B cell (primary cell): Measurements from ENCODE around the gene MRPL34. TPM values are rescaled to one million over a fixed set of nuclear protein-coding genes. Genes with fewer than 3 reads are reported as not detected.

Experiments
- ATAC-seq: fragments of 200-7000 bp; cut with Tn5 transposase; one replicate; pipeline ENCODE4 v1.10.0; 2021; ENCODE audit warnings: low read depth, mild to moderate bottlenecking, moderate number of reproducible peaks, moderate library complexity
- CTCF ChIA-PET: fragments of 350-600 bp; sonication (Branson Sonifier 250); formaldehyde crosslinking; loops from one replicate; lab custom pipeline; 2021; ENCODE audit warnings: antibody characterized with exemption, inconsistent platforms; lab: Charles Lee
- POLR2A ChIA-PET: fragments of 350-600 bp; sonication (Branson Sonifier 250); formaldehyde crosslinking; loops from one replicate; lab custom pipeline; 2021; ENCODE audit warnings: antibody characterized with exemption; lab: Charles Lee
- DNase-seq: peaks from one replicate; pipeline ENCODE4 v3.0.0; 2013
- H2AFZ ChIP-seq: 2 replicates; pipeline ENCODE4 v1.6.1; 2012; ENCODE audit warnings: mild to moderate bottlenecking, low read depth, low read length; ENCODE audit not compliant: insufficient read depth, poor library complexity, severe bottlenecking
- H3K27ac ChIP-seq, 2 donors: 1 replicate in 1 of 2; 2 replicates in 1 of 2; pipeline ENCODE4 v1.5.1; 2012 to 2013; ENCODE audit warnings: low read length in 2 of 2, mild to moderate bottlenecking in 2 of 2, moderate library complexity in 1 of 2
- H3K27me3 ChIP-seq, 4 experiments: fragments of 200-600 bp in 1 of 4; sonication (generic) in 1 of 4; replicated peaks in 1 of 4; 1 replicate in 2 of 4; 2 replicates in 2 of 4; pipeline versions ENCODE4 v1.6.1 to v1.7.0; 2013 to 2016; ENCODE audit warnings: low read length in 3 of 4, mild to moderate bottlenecking in 2 of 4, mixed read lengths in 1 of 4, moderate library complexity in 1 of 4; ENCODE audit not compliant: insufficient read depth in 4 of 4, control insufficient read depth in 3 of 4; ENCODE audit errors: control extremely low read depth in 1 of 4
- H3K36me3 ChIP-seq, 2 experiments: replicated peaks in 1 of 2; 1 replicate in 1 of 2; 2 replicates in 1 of 2; pipeline versions ENCODE4 v1.6.1 to v1.7.1; 2013; ENCODE audit warnings: low read length in 1 of 2; ENCODE audit not compliant: insufficient read depth in 2 of 2, control insufficient read depth in 1 of 2; ENCODE audit errors: control extremely low read depth in 1 of 2, extremely low read depth in 1 of 2
- H3K4me1 ChIP-seq, 2 donors: fragments of 200-600 bp in 1 of 2; sonication (generic) in 1 of 2; 1 replicate in 1 of 2; 2 replicates in 1 of 2; pipeline versions ENCODE4 v1.5.1 to v1.6.1; 2013 to 2017; ENCODE audit warnings: low read length in 2 of 2; ENCODE audit not compliant: control insufficient read depth in 2 of 2, insufficient read depth in 2 of 2
- H3K4me2 ChIP-seq: replicated peaks from 2 replicates; pipeline ENCODE3; 2012; ENCODE audit warnings: mild to moderate bottlenecking, low read depth, low read length; ENCODE audit not compliant: poor library complexity, severe bottlenecking
- H3K4me3 ChIP-seq, 5 experiments: fragments of 200-600 bp in 1 of 5; sonication (generic) in 1 of 5; 1 replicate in 3 of 5; 2 replicates in 2 of 5; pipeline versions ENCODE4 v1.5.1 to v1.7.0; 2011 to 2016; ENCODE audit warnings: low read length in 4 of 5, mild to moderate bottlenecking in 4 of 5, low read depth in 2 of 5, control low read depth in 1 of 5, moderate library complexity in 1 of 5; ENCODE audit not compliant: insufficient read depth in 1 of 5; ENCODE audit errors: control extremely low read depth in 1 of 5, extremely low read depth in 1 of 5
- H3K79me2 ChIP-seq: fragments of 200-600 bp; sonication (generic); one replicate; pipeline ENCODE4 v1.6.0; 2016; ENCODE audit warnings: low read length; ENCODE audit not compliant: control insufficient read depth, insufficient read depth
- H3K9ac ChIP-seq: fragments of 200-600 bp; sonication (generic); 2 replicates; pipeline ENCODE4 v1.6.1; 2017; ENCODE audit warnings: mild to moderate bottlenecking, low read length, moderate library complexity
- H3K9me3 ChIP-seq, 3 donors: one replicate each; pipeline versions ENCODE4 v1.6.1 to v1.7.1; 2013; ENCODE audit warnings: low read length in 2 of 3; ENCODE audit not compliant: control insufficient read depth in 2 of 3, insufficient read depth in 1 of 3; ENCODE audit errors: control extremely low read depth in 1 of 3
- H4K20me1 ChIP-seq: 2 replicates; pipeline ENCODE4 v1.6.0; 2012; ENCODE audit warnings: mild to moderate bottlenecking, low read length; ENCODE audit not compliant: insufficient read depth, control insufficient read depth, poor library complexity, severe bottlenecking
- H3K27ac Mint-ChIP-seq: one replicate; pipeline ENCODE4 v1.8.0; 2021; ENCODE audit warnings: mixed read lengths
- H3K27me3 Mint-ChIP-seq: one replicate; pipeline ENCODE4 v1.8.0; 2021; ENCODE audit warnings: mixed read lengths
- H3K4me1 Mint-ChIP-seq: one replicate; pipeline ENCODE4 v1.8.0; 2021; ENCODE audit warnings: mixed read lengths
- H3K4me3 Mint-ChIP-seq: one replicate; pipeline ENCODE4 v1.8.0; 2021; ENCODE audit warnings: mixed read lengths
- H3K9me3 Mint-ChIP-seq: one replicate; pipeline ENCODE4 v1.8.0; 2022; ENCODE audit warnings: mixed read lengths; ENCODE audit not compliant: insufficient read depth
- CTCF ChIP-seq: fragments of 200-600 bp; IDR thresholded peaks from one replicate; pipeline ENCODE4 v1.8.0; 2022; ENCODE audit warnings: antibody characterized with exemption, mild to moderate bottlenecking
- EZH2 ChIP-seq: IDR thresholded peaks from 2 replicates; pipeline ENCODE4 v1.6.1; 2012; ENCODE audit warnings: borderline replicate concordance, low read depth, mild to moderate bottlenecking, moderate library complexity, low read length; ENCODE audit not compliant: insufficient read depth, poor library complexity, severe bottlenecking
- WGBS: methylation state at CpG from one replicate; pipeline ENCODE4 v1.1.5; 2013; ENCODE audit warnings: missing lambda C conversion rate; ENCODE audit not compliant: insufficient coverage; 5-methylcytosine and 5-hydroxymethylcytosine counted together
- intact Hi-C: fragments of 100-400 bp; cut with micrococcal nuclease; formaldehyde crosslinking; loops from one replicate; pipeline ENCODE4 v1.10.0; 2022
- polyA plus RNA-seq: library from polyadenylated mRNA; depleted of rRNA; stranded (reverse); fragments of >200 nt; gene quantifications from 2 replicates; pipeline ENCODE4 v1.2.3, GENCODE V29; 2012
- total RNA-seq, 2 donors: library from RNA; stranded (reverse); fragments of 120-200 nt in 1 of 2; gene quantifications; 1 replicate in 1 of 2; 2 replicates in 1 of 2; pipeline versions ENCODE4 v1.2.3 to v1.2.4, GENCODE V29; 2013 to 2022

The MRPL34 gene
- total and polyA plus RNA-seq, 2 donors (not counting 1 experiment from before 2014, with no cell fraction given), result 16.5 to 45.7 TPM

- Histone ChIP-seq H3K27ac (no peak overlapping the region), H3K27me3 (peaks cover 0 to 3% (median 0%) of the 10 kb centered on the region in 4 experiments), H3K9me3 (no peaks in the 10 kb centered on the region), H3K9ac (no peak overlapping the region), H3K4me3 (no peak overlapping the region), H2AFZ (no peak overlapping the region), H3K79me2 (peaks cover 9% of the 10 kb centered on the region), H3K4me1 (peaks cover 11 to 21% of the 10 kb centered on the region in 2 donors), H3K4me2 (no peak overlapping the region), H3K36me3 (no peaks in the 10 kb centered on the region), H4K20me1 (no peaks in the 10 kb centered on the region)
- DNase-seq (no peak), ATAC-seq (no peak)
- CTCF ChIA-PET, result interaction anchor here (0.5 kb wide), 1 partner anchor 33 kb away, joined by 3 read pairs; no protein-coding TSS in a partner anchor
- Mint-ChIP-seq H3K9me3 (no peaks in the 10 kb centered on the region), H3K4me1 (peaks cover 27% of the 10 kb centered on the region), H3K27ac (no peak overlapping the region), H3K4me3 (no peak overlapping the region), H3K27me3 (peaks cover 2% of the 10 kb centered on the region)
- intact Hi-C loops, result no loop called here
- TF ChIP-seq EZH2, result no peak
- TF ChIP-seq CTCF, result no peak
- POLR2A ChIA-PET, result no interaction called here
- 97% methylated on average over 15 of the region's 15 CpGs for WGBS
Measured at GRCh38 chr19:17341386-17341785, 35.7 kb downstream of the MRPL34 start.

GRCh38 chr19:17341845-17342244, 36.2 kb downstream of the MRPL34 start:
- Histone ChIP-seq H3K9ac (no peak overlapping the region), H3K9me3 (no peaks in the 10 kb centered on the region), H4K20me1 (no peaks in the 10 kb centered on the region), H3K4me2 (no peak overlapping the region), H3K27ac (no peak overlapping the region), H3K79me2 (peaks cover 9% of the 10 kb centered on the region), H3K27me3 (peaks cover 0 to 6% (median 0%) of the 10 kb centered on the region in 4 experiments), H3K4me3 (no peak overlapping the region), H3K4me1 (peaks cover 12 to 18% of the 10 kb centered on the region in 2 donors), H2AFZ (no peak overlapping the region), H3K36me3 (no peaks in the 10 kb centered on the region)
- TF ChIP-seq CTCF (no peak), EZH2 (no peak)
- DNase-seq (no peak), ATAC-seq (no peak)
- Mint-ChIP-seq H3K4me1 (peaks cover 24% of the 10 kb centered on the region), H3K27ac (no peak overlapping the region), H3K27me3 (peaks cover 3% of the 10 kb centered on the region), H3K9me3 (no peaks in the 10 kb centered on the region), H3K4me3 (no peak overlapping the region)
- WGBS, result 97% methylated on average over 3 of the region's 7 CpGs
- ChIA-PET POLR2A (no interaction called here), CTCF (interaction anchor here (8.2 kb wide), 1 partner anchor 45 kb away, joined by 109 read pairs; no protein-coding TSS in a partner anchor)
- intact Hi-C loops, result no loop called here
